Measurements from ENCODE around the gene PHF3.

- TF ChIP-seq, protein P1, sequence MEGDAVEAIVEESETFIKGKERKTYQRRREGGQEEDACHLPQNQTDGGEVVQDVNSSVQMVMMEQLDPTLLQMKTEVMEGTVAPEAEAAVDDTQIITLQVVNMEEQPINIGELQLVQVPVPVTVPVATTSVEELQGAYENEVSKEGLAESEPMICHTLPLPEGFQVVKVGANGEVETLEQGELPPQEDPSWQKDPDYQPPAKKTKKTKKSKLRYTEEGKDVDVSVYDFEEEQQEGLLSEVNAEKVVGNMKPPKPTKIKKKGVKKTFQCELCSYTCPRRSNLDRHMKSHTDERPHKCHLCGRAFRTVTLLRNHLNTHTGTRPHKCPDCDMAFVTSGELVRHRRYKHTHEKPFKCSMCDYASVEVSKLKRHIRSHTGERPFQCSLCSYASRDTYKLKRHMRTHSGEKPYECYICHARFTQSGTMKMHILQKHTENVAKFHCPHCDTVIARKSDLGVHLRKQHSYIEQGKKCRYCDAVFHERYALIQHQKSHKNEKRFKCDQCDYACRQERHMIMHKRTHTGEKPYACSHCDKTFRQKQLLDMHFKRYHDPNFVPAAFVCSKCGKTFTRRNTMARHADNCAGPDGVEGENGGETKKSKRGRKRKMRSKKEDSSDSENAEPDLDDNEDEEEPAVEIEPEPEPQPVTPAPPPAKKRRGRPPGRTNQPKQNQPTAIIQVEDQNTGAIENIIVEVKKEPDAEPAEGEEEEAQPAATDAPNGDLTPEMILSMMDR (IDR thresholded peaks at IDR 0.05; ENCODE audit: low read depth, low read length), result no peak
- TF ChIP-seq, protein P2, sequence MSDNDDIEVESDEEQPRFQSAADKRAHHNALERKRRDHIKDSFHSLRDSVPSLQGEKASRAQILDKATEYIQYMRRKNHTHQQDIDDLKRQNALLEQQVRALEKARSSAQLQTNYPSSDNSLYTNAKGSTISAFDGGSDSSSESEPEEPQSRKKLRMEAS (IDR thresholded peaks at IDR 0.05; ENCODE audit: low read depth, low read length), result no peak
- TF ChIP-seq MYC (IDR thresholded peaks at IDR 0.05; ENCODE audit: low read depth, low read length), result no peak
- TF ChIP-seq POLR2A (IDR thresholded peaks at IDR 0.05; ENCODE audit: extremely low read depth, insufficient read length), result no peak
Measured at GRCh38 chr6:63672582-63673129, 37.1 kb downstream of the PHF3 start.
